Neural cell (in vitro differentiated cells): ENCODE data around the gene GPRIN3. TPM values are rescaled to one million over a fixed set of nuclear protein-coding genes. Genes with fewer than 3 reads are reported as not detected.

Experiments used
- H2AFZ ChIP-seq: fragments of 200-600, 300-800 bp; sonication (generic), shearing (Covaris generic); 2 replicates; pipeline ENCODE4 v1.6.0; 2014; ENCODE audit warnings: low read depth, mild to moderate bottlenecking, antibody characterized with exemption, low read length, moderate library complexity
- H3F3A ChIP-seq: fragments of 200-600 bp; shearing (Covaris generic); 2 replicates; pipeline ENCODE4 v1.6.1; 2016; ENCODE audit warnings: mild to moderate bottlenecking, moderate library complexity, mixed read lengths, antibody characterized with exemption, low read length; ENCODE audit not compliant: insufficient read depth, poor library complexity, severe bottlenecking
- H3K27ac ChIP-seq: fragments of 200-600, 300-800 bp; sonication (generic), shearing (Covaris generic); 2 replicates; pipeline ENCODE4 v1.5.1; 2014; ENCODE audit warnings: mild to moderate bottlenecking, low read length, moderate library complexity
- H3K27me3 ChIP-seq: fragments of 300-800, 200-600 bp; sonication (generic), shearing (Covaris generic); 2 replicates; pipeline ENCODE4 v1.6.0; 2014; ENCODE audit warnings: mild to moderate bottlenecking, low read depth, low read length, moderate library complexity; ENCODE audit not compliant: insufficient read depth
- H3K36me3 ChIP-seq: fragments of 300-800, 200-600 bp; sonication (generic), shearing (Covaris generic); 2 replicates; pipeline ENCODE4 v1.5.1; 2014; ENCODE audit warnings: mild to moderate bottlenecking, antibody characterized with exemption, low read length, moderate library complexity; ENCODE audit not compliant: insufficient read depth
- H3K4me2 ChIP-seq: fragments of 300-800, 200-600 bp; sonication (generic), shearing (Covaris generic); 2 replicates; pipeline ENCODE4 v1.6.0; 2014; ENCODE audit warnings: mild to moderate bottlenecking, low read length
- H3K4me3 ChIP-seq: fragments of 300-800, 200-600 bp; sonication (generic), shearing (Covaris generic); 2 replicates; pipeline ENCODE4 v1.5.1; 2014; ENCODE audit warnings: mild to moderate bottlenecking, low read length, moderate library complexity
- H3K79me2 ChIP-seq: fragments of 200-600 bp; shearing (Covaris generic); replicated peaks from 2 replicates; pipeline ENCODE4 v1.6.0; 2014; ENCODE audit warnings: mild to moderate bottlenecking, low read length, moderate library complexity; ENCODE audit not compliant: insufficient read depth
- H3K9ac ChIP-seq: fragments of 300-800, 200-600 bp; sonication (generic), shearing (Covaris generic); 2 replicates; pipeline ENCODE4 v1.6.1; 2016; ENCODE audit warnings: mild to moderate bottlenecking, low read length, mixed read lengths
- H3K9me2 ChIP-seq: fragments of 200-600 bp; shearing (Covaris generic); 2 replicates; pipeline ENCODE4 v1.6.1; 2016; ENCODE audit warnings: mild to moderate bottlenecking, low read length, mixed read lengths; ENCODE audit not compliant: insufficient read depth
- H3K9me3 ChIP-seq: fragments of 200-600, 300-800 bp; sonication (generic), shearing (Covaris generic); 2 replicates; pipeline ENCODE4 v1.6.1; 2016; ENCODE audit warnings: mild to moderate bottlenecking, mixed run types, low read length, moderate library complexity, mixed read lengths
- H4K20me1 ChIP-seq: fragments of 200-600 bp; shearing (Covaris generic); 2 replicates; pipeline ENCODE4 v1.6.1; 2016; ENCODE audit warnings: mild to moderate bottlenecking, mixed run types; ENCODE audit not compliant: insufficient read depth
- EP300 ChIP-seq: fragments of 450-650 bp; conservative IDR thresholded peaks from 2 replicates; pipeline ENCODE4 v1.6.1; 2014; ENCODE audit warnings: antibody characterized with exemption, mild to moderate bottlenecking, moderate library complexity; ENCODE audit not compliant: poor library complexity, severe bottlenecking
- EZH2 ChIP-seq: fragments of 200-600, 300-800 bp; shearing (Covaris generic), sonication (generic); IDR thresholded peaks from 2 replicates; pipeline ENCODE4 v1.6.1; 2014; ENCODE audit warnings: antibody characterized with exemption, low read length, borderline replicate concordance, mild to moderate bottlenecking; ENCODE audit not compliant: insufficient read depth, poor library complexity, severe bottlenecking
- MXI1 ChIP-seq: fragments of 450-650 bp; conservative IDR thresholded peaks from 2 replicates; pipeline ENCODE4 v1.6.1; 2014; ENCODE audit warnings: antibody characterized with exemption, mild to moderate bottlenecking; ENCODE audit not compliant: poor library complexity, severe bottlenecking
- RAD21 ChIP-seq: fragments of 450-650 bp; conservative IDR thresholded peaks from 2 replicates; pipeline ENCODE4 v1.6.1; 2014; ENCODE audit warnings: antibody characterized with exemption, mild to moderate bottlenecking, moderate library complexity
- SMC3 ChIP-seq: fragments of 450-650 bp; conservative IDR thresholded peaks from 2 replicates; pipeline ENCODE4 v1.6.1; 2014; ENCODE audit warnings: antibody characterized with exemption, mild to moderate bottlenecking, moderate library complexity; ENCODE audit not compliant: poor library complexity
- TAF1 ChIP-seq: IDR thresholded peaks from 2 replicates; pipeline ENCODE4 v1.6.1; 2012; ENCODE audit warnings: low read depth
- polyA plus RNA-seq: library from polyadenylated mRNA; depleted of rRNA; stranded (reverse); fragments of >200 nt; gene quantifications from 2 replicates; pipeline ENCODE4 v1.2.3, GENCODE V29; 2014
- TF ChIP-seq, protein P1 (sequence below): fragments of 450-650 bp; IDR thresholded peaks from 2 replicates; pipeline ENCODE4 v1.5.1; 2014; ENCODE audit warnings: antibody characterized with exemption, mild to moderate bottlenecking, moderate library complexity; ENCODE audit not compliant: poor library complexity, severe bottlenecking

GPRIN3 gene
- polyA plus RNA-seq, 1 donor from 2014 or later, result 7.0 TPM

DNA sequence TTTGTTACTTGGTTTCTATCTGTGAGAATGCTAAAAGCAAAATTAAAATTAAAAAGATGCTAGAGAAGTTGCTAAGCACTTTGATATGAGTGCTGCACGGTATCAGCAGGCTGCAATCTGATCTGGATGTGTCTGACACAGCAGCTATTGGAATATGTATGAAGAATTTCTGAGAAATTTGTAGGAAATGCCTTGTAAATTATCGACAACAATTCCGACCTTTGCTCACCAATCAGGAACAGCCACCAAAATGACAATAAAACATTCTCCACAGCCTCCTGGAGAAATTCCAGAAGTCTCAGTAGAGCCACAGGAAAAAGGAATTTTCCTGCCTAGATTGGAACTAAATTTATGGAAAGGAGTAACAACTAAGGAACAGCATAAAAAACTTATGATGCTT is 113.8 kb downstream of the GPRIN3 start:
- Histone ChIP-seq H3K9me2 (no peaks in the 10 kb centered on the region), H3K27me3 (no peaks in the 10 kb centered on the region), H3K79me2 (no peaks in the 10 kb centered on the region), H3K27ac (no peak overlapping the region), H2AFZ (no peak overlapping the region), H3K4me3 (no peak overlapping the region), H3K9me3 (no peaks in the 10 kb centered on the region), H3K4me2 (no peak overlapping the region), H3K9ac (no peak overlapping the region), H3F3A (no peaks in the 10 kb centered on the region), H4K20me1 (no peaks in the 10 kb centered on the region), H3K36me3 (no peaks in the 10 kb centered on the region)
- TF ChIP-seq TAF1 (no peak), SMC3 (no peak), EP300 (no peak), RAD21 (no peak), MXI1 (no peak), EZH2 (no peak)
- TF ChIP-seq, protein P1, sequence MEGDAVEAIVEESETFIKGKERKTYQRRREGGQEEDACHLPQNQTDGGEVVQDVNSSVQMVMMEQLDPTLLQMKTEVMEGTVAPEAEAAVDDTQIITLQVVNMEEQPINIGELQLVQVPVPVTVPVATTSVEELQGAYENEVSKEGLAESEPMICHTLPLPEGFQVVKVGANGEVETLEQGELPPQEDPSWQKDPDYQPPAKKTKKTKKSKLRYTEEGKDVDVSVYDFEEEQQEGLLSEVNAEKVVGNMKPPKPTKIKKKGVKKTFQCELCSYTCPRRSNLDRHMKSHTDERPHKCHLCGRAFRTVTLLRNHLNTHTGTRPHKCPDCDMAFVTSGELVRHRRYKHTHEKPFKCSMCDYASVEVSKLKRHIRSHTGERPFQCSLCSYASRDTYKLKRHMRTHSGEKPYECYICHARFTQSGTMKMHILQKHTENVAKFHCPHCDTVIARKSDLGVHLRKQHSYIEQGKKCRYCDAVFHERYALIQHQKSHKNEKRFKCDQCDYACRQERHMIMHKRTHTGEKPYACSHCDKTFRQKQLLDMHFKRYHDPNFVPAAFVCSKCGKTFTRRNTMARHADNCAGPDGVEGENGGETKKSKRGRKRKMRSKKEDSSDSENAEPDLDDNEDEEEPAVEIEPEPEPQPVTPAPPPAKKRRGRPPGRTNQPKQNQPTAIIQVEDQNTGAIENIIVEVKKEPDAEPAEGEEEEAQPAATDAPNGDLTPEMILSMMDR, result no peak

Other genes with a start within 250 kb of the GPRIN3 start
- gene TIGD2, start 196.3 kb downstream of the GPRIN3 start, polyA plus RNA-seq, result 4.7 and 5.9 TPM in 2 replicates